IPS-11a (cell line): Measurements from ENCODE around the gene ANKS1B.
"Not testable (repeated sequence)": the region's sequence is repeated elsewhere in the genome, so short reads cannot be mapped to it uniquely, and the experiment has no call there.

Experiments used
- H3K4me3 ChIP-seq: one replicate; pipeline ENCODE4 v1.5.1; 2013; ENCODE audit warnings: low read depth, low read length, control low read depth

ANKS1B gene

GRCh38 chr12:99036566-99036965, 948.2 kb downstream of the ANKS1B start:
- no peak overlapping the region for H3K4me3 ChIP-seq

- no peak overlapping the region for H3K4me3 ChIP-seq
Measured at GRCh38 chr12:99035803-99036202, 948.9 kb downstream of the ANKS1B start.

- not testable (repeated sequence) for H3K4me3 ChIP-seq
Measured at GRCh38 chr12:99034201-99034600, 950.5 kb downstream of the ANKS1B start.

- no peak overlapping the region for H3K4me3 ChIP-seq
Measured at GRCh38 chr12:99029511-99030271, 955.0 kb downstream of the ANKS1B start.

DNA sequence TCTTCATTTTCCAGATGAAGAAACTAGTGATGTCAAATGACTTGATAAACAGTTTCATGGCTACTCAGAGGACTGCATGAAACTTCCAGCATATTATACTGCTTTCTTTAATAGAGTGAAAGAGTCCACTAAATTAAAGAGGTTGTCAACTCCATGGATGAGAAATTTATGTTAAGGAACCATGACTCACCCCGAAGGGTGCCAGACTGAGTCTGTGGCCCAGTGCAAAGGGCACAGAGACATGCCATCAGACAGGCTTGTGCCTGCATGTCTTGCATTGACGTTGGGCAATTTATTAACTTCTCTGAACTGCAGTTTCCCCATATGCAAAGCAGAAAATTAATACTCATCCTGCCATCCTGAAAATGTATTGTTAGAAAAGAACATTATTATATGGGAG, 957.3 kb downstream of the ANKS1B start:
- H3K4me3 ChIP-seq, result no peak overlapping the region

GRCh38 chr12:99027055-99027393, 957.7 kb downstream of the ANKS1B start:
- no peak overlapping the region for H3K4me3 ChIP-seq

DNA sequence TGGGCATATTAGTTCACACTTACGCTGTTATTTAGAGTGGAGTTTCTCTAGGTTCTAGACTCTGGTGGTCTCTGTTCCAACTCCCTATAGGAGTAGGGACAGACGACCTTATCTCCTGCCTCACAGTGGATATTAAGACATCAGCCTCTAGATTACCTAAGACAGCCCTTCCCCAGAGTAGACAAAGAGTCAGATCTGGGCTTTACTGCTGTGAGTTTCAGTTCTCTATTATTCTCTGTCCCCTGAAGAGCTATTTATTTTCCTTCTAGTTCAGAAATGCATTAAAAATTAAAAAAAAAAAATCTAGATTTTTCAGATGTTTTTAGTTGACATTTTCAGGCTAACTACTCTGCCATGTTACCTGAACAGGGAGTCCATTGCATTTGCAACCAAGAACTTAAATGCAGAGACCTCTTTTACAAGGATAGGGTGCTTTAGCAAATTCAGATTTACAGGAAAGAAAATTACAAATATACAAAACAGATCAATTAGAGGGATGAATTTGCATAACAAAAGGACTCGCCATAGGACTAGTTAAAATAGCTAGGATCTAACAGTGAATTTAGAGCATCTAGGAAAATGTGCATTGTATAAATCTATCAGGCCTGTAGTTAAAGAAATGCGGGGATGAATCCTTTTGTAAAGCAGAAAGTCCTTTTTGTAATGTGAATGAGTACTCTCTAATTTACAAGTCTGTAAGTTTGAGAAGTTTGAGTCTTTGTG, 958.2 kb downstream of the ANKS1B start:
- H3K4me3 ChIP-seq, result no peak overlapping the region

- no peak overlapping the region for H3K4me3 ChIP-seq
Measured at GRCh38 chr12:99024870-99025269, 959.9 kb downstream of the ANKS1B start.

DNA sequence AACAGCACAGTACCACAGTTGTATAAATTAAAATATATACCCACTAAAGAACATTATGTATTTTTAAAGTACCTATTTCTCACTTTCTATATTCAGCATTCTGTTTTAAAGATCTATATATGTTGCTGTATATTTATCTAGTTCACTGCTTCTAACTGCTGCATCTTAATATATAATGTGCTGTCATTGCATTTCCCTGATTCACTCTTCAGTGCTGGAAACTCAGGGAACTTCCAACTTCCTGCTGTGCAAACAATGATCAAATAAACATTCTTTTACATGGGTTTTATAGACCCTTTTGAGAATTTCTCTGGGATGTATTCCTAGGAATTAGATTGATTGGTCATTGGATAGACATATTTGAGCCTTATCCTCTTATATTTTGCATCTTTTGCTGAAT, 960.5 kb downstream of the ANKS1B start:
- H3K4me3 ChIP-seq, result no peak overlapping the region

DNA sequence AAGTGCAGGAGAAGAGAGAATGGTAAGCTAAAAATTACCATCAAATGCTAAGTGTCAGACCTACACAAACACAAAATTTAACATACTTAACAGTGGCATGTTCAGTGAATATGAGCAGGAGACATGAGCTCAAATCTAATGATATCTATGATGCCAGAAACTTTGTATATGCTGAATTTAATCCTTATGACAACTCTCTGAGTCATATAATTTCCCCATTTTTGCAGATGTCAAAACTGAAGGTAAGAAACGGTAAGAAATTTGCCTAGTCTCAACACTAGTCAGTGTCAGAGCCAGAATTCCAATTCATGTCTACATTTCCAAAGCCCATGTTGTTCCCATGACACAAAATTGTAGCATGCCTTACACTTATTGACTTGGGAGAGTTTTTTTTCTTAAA, 963.9 kb downstream of the ANKS1B start:
- no peak overlapping the region for H3K4me3 ChIP-seq

DNA sequence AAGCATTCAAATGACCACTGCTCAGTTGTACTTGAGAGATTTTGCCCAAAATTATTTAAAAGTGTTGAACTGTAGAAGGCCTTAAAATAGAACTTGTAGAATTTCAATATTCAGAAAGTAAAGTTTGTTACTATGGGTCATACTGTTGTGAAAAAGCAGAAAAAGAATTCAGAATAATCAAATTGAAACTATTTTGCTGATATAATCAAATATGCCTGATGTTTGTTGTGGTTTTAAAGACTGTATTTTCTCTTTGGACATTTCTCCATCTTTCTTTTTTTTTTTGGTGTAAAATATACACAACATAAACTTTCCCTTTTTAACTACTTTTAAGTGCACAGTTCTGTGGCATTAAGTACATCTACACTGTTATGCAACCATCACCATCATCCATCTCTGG, 964.9 kb downstream of the ANKS1B start:
- no peak overlapping the region for H3K4me3 ChIP-seq

DNA sequence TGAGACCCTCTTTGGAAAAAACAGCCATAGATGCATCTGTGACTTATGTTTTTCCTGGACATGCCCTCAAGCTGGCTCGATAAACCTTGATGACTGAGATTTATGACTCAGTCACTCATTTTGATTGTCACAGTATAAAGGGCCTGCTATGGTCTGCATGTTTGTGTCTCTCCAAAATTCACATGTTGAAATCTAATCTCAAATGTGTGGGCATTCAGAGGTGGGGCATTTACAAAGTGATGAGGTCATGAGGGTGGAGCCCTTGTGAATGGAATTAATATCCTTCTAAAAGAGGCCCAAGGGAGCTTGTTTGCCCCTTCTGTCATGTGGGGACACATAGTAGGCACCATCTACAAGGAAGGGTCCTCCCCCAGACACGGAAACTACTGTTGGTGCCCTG, 966.8 kb downstream of the ANKS1B start:
- no peak overlapping the region for H3K4me3 ChIP-seq

DNA sequence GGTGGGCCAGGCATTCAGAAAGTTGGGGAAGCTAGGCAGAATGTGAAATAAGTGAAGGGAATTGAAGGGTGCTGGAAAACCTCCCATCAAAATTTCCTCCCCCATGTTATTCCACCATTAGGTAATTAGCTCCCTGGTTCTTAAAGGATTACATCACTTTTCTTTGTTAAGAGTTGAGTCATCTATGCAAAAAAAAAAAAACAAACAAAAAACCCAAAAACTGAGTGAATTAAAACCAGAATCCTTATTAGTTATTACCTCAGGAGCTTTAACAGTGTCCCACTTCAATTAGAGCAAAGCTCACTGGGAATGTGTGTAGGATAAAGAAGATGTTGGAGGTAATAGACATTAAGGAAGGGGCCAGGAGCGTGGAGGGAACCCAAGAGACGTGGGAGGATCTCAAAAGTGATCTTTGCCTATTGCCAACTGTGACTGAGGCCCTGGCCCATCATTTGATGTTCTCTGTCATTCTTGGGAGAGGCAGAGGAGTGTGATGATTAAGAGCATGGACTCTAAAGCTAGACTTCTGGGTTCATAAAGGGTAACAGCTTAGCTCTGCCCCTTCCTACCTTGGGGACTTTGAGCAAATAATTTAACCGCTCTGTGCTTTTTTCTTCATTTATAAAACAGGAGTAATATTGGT, 975.0 kb downstream of the ANKS1B start:
- H3K4me3 ChIP-seq, result no peak overlapping the region

GRCh38 chr12:99005601-99006000, 979.1 kb downstream of the ANKS1B start:
- H3K4me3 ChIP-seq, result no peak overlapping the region

GRCh38 chr12:99004799-99005466, 979.8 kb downstream of the ANKS1B start:
- no peak overlapping the region for H3K4me3 ChIP-seq

DNA sequence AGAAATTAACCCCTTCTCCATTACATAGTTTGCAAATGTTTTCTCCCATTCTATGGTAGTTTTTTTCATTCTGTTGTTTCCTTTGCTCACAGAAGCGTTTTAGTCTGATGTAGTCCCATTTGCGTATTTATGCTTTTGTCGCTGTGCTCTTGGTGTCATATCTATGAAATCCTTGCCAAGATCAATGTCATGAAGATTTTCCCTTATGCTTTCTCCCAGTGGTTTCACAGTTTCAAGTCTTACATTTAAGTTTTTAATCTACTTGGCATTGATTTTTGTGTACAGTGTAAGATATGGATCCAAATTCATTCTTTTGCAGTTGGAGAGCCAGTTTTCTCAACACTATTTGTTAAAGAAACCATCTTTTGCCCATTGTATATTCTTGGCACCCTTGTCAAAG, 982.0 kb downstream of the ANKS1B start:
- H3K4me3 ChIP-seq, result no peak overlapping the region

- no peak overlapping the region for H3K4me3 ChIP-seq
Measured at GRCh38 chr12:99002156-99002555, 982.6 kb downstream of the ANKS1B start.

DNA sequence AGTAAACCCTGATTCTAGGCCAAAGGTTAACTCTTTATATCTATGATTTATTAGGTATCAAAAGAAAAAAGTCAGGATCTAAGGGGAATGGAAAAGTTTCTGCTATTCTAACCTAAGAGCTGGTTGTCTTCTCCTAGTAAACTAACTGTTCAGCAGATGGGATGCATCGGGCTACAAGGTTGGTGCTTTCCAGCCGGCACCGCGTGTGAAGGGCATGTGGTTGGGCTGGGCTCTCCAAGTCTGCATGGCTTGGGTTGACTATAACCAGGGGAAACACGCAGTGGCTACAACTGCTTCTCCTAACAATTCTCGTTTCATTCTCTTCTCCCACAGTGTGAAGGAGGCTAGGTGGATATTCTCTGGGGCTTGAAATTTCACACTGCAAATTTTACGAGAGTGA, 985.2 kb downstream of the ANKS1B start:
- H3K4me3 ChIP-seq, result no peak overlapping the region

GRCh38 chr12:98998697-98999299, 985.9 kb downstream of the ANKS1B start:
- H3K4me3 ChIP-seq, result no peak overlapping the region

GRCh38 chr12:98997899-98998298, 986.8 kb downstream of the ANKS1B start:
- H3K4me3 ChIP-seq, result no peak overlapping the region

DNA sequence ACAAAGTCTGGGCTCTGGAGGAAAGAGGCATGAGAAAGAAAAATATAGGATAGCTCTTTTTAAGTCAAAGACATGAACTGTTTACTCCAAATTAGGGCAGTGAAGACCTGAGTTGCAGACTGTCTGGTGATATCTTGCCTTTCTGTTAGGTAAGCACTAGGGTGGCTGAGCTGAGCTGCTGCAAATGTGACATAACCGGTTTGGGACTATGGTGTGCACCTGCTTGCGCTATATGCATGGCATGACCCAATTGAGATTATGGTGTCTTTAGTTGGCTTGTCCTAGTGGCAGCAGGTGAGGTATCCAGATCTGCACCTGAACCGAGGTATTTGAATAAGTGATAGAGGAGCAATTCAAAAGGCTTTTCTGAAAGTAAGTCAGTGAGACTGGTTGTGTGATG, 994.1 kb downstream of the ANKS1B start:
- H3K4me3 ChIP-seq, result no peak overlapping the region
